Measurements from ENCODE around the gene NAALADL2. TPM values are rescaled to one million over a fixed set of nuclear protein-coding genes. Genes with fewer than 3 reads are reported as not detected.

Gene NAALADL2
- total and polyA plus RNA-seq, 2 of the 13 experiments (the other 11 are each of a cell fraction or from before 2014, with no cell fraction given) = 0.08 TPM; not detected in 1

DNA sequence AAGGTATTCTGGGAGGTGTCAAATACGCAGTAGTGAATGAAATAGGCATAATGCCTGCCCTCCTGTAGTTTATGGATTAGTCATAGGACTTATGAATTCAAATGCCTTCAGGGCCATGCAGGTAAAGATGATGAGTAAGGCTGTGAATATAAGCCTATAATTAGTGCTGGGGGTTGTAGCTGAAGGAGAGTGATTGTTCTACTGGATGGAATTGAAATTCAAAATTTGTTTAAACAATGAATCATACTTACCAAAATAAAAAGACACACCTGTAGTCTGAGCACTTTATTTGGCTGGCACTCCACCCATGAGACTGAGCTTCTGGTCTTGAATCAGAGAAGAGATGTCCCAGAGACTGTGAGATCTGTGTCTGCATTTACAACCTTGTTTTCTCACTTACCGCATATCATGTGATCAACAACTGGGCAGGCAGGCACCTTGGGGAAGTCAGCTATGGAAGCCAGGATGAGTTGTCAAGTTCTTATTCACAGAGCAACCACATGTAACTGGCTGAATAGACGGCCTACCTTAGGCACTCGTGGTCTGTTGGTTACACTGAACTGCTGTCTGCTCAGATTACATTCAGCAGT, 291.8 kb downstream of the NAALADL2 start:
- no peak for ATAC-seq
- TF ChIP-seq ZNF33A (CRISPR knock-in tag; IDR thresholded peaks at IDR 0.05; ENCODE audit: borderline replicate concordance) (no peak), ZNF629 (CRISPR knock-in tag; conservative IDR thresholded peaks at IDR 0.05) (no peak), ZNF101 (CRISPR knock-in tag; IDR thresholded peaks at IDR 0.05; ENCODE audit: borderline replicate concordance, low read depth) (no peak), SMYD3 (CRISPR knock-in tag; IDR thresholded peaks at IDR 0.05) (no peak), KLF6 (CRISPR knock-in tag; IDR thresholded peaks at IDR 0.05) (no peak), DMAP1 (CRISPR knock-in tag; IDR thresholded peaks at IDR 0.05) (no peak), NR1H2 (CRISPR knock-in tag; IDR thresholded peaks at IDR 0.05; ENCODE audit: borderline replicate concordance, low read depth) (no peak), ZNF547 (CRISPR knock-in tag; IDR thresholded peaks at IDR 0.05) (no peak), ZFP90 (CRISPR knock-in tag; IDR thresholded peaks at IDR 0.05; ENCODE audit: borderline replicate concordance) (no peak), GPN1 (CRISPR knock-in tag; IDR thresholded peaks at IDR 0.05; ENCODE audit: borderline replicate concordance) (no peak), PAF1 (CRISPR knock-in tag; IDR thresholded peaks at IDR 0.05) (no peak), ZNF891 (CRISPR knock-in tag; IDR thresholded peaks at IDR 0.05) (no peak), ZNF784 (CRISPR knock-in tag; IDR thresholded peaks at IDR 0.05; ENCODE audit: borderline replicate concordance) (no peak), DNMT3B (CRISPR knock-in tag; conservative IDR thresholded peaks at IDR 0.05) (no peak)
- CTCF ChIA-PET (ENCODE audit: low intra/inter-chr PET ratio, low total read pairs) = no interaction called here
- no peak overlapping the region for H3K4me3 ChIP-seq (replicated peaks in 1 of 3; ENCODE audit: insufficient read depth in 1 of 3, low read depth in 2 of 3, low read length in 3 of 3)
- H4K20me1 ChIP-seq (ENCODE audit: insufficient read depth, low read length) = no peaks in the 10 kb centered on the region
- intact Hi-C loops (cut with micrococcal nuclease; ENCODE audit: unreplicated experiment) (no loop called here), in situ Hi-C loops (cut with HindIII; ENCODE audit: extremely low pct_ligation_motif_present, low pct_unique_long_range_greater_than_20kb) (no loop called here)
- H3K9ac ChIP-seq (ENCODE audit: insufficient read depth, low read depth, low read length) = no peak overlapping the region
- H3K9me3 ChIP-seq (ENCODE audit: low read length) = no peaks in the 10 kb centered on the region; the same call in 1 of the 2 replicates
- no peaks in the 10 kb centered on the region for H3K36me3 ChIP-seq (replicated peaks in 1 of 2; ENCODE audit: control insufficient read depth in 1 of 2, insufficient read depth in 2 of 2, low read length in 2 of 2)
- no peak overlapping the region for H2AFZ ChIP-seq (ENCODE audit: low read length)
- H3K27me3 ChIP-seq (ENCODE audit: control insufficient read depth in 1 of 2, insufficient read depth in 2 of 2, low read length in 2 of 2) = no peaks in the 10 kb centered on the region
- no peak overlapping the region for H3K27ac ChIP-seq (ENCODE audit: extremely low read length, insufficient read depth, low read length)
- WGBS (ENCODE audit: low lambda C conversion rate) = 13% methylated on average over 4 of the region's 4 CpGs
- BruUV-seq (replicated peaks) = no TSS peak
- no peak for FAIRE-seq
- no peak for DNase-seq (ENCODE audit: low spot score)
- no peak overlapping the region for H3K4me2 ChIP-seq (ENCODE audit: low read depth, low read length)
- no peaks in the 10 kb centered on the region for H3K4me1 ChIP-seq (ENCODE audit: insufficient read depth, low read length)
- POLR2A ChIA-PET = no interaction called here
- no peaks in the 10 kb centered on the region for H3K79me2 ChIP-seq (ENCODE audit: insufficient read depth, low read length)
